Inflammatory macrophage (primary cell): Measurements from ENCODE around the gene NEU4.
A peak's percentile ranks its signal among the peaks of the same experiment; 100 is the strongest.

ENCODE experiments used
- DNase-seq, 2 donors: peaks; one replicate each; pipeline ENCODE4 v3.0.0-alpha.2; 2020 to 2022

NEU4 gene

DNA sequence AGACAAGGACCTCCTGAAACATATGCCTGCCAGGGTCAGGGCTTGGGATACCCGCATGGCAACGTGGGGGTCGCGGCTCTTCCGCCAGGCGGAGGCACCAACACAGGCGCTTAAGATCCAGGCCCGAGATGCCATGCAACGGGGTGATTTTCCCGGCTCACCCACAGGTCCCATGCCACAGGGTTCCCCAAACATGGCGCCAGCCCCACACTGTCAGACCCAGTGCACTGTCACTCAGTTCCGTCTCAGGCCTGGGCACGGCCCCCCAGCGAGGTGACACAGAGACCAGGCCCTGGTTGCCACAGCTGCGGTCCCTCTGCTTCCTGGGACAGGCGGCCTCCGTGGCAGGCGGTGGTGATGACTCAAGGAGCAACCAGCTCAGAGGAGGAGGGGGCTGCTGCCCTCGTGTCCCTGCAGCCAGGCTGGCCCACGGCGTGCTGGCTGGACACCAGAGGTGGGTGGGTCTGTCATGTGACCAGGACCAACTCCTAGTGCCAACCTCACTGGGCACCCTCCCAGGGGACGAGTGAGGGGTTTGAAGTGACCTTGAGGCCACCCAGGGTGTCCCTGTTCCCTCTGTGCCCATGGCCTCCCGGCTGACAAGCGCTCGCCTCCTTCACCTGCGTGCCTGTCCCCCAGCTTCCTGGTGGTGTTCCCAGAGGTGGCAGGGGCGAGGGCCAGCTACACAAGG lies 44.8 kb downstream of the NEU4 start:
- peak; percentile 29 to 55 for DNase-seq

GRCh38 chr2:241854342-241855244 lies 45.6 kb downstream of the NEU4 start:
- no peak for DNase-seq

GRCh38 chr2:241855245-241855887 lies 46.4 kb downstream of the NEU4 start:
- DNase-seq: no peak

DNA sequence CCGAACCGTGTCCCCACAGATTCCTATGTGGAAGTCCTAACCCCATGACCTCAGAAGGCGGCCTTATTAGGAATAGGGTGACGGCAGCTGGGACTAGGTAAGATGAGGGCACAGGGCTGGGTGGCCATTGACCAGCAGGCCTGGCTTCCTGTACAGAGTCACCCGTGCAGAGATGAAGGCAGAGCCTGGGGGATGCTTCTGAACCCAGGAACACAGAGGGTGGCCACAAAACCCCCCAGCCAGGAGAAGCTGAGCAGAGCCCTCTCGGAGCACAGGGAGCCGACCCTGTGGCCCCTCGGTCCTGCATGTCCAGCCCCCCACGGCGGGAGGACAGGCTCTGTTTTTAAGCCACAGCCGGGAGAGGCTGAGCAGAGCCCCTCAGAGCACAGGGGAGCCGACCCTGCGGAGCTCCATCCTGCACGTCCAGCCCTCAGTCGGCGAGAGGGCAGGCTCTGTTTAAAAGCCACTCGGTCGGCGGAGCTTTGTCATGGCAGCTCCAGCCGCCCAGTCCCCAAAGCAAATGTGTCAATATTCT lies 47.0 kb downstream of the NEU4 start:
- DNase-seq: no peak

DNA sequence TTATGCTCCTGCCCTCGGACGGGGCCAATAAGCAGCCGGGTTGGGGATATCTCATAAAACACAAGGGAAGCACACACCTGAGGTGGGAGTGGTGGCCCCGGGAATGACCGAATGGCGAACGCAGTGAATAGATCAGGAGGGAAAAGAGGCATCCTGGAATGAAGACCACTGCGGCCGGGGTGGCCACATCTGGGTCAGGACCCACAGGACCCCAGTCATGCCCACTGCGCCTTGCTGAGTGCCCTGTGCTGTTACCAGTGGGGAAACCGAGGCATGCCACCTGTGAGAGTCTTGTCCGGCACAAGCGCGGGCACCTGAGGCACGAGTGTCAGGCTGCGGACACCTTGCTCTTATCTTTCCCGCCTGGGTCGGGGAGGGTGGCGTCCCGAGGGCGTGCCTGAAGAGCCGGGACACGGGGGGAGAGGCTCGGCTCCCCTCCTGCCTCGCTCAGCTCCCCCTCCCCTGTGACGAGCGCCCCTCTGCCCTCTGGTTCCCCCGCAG lies 48.1 kb downstream of the NEU4 start:
- DNase-seq: no peak

GRCh38 chr2:241857572-241858121 lies 48.7 kb downstream of the NEU4 start:
- no peak for DNase-seq

- no peak for DNase-seq
Observed at GRCh38 chr2:241858206-241859016, 49.4 kb downstream of the NEU4 start, which contains the start of gene PDCD1. Gene PDCD1 (minus strand): TSS chr2:241858894. CDS start chr2:241858838, 56 bp downstream.

DNA sequence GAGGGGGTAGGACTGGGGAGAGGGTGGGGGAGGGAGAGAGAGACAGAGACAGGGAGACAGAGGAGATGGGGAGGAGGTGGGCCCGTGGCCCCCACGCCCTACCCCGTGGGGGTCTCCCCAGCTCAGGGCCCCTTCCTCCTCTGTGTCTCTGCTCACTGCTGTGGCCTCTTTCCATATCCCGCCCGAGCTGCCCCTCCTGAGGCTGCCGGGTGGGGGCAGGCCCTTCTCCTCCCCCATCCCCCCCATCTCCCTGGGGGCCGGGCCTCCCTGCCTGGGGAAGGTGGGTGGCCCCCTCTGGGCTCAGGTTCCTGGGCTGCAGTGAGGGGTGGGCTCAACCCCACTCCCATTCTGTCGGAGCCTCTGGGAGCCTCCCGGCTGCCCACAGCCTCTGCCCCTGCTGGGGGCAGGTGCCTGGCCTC lies 50.0 kb downstream of the NEU4 start:
- no peak for DNase-seq

- DNase-seq: peak; percentile 32 to 56
Observed at GRCh38 chr2:241859436-241860183, 50.6 kb downstream of the NEU4 start.

GRCh38 chr2:241860184-241861078 lies 51.4 kb downstream of the NEU4 start:
- DNase-seq: no peak

GRCh38 chr2:241861264-241861663 lies 52.3 kb downstream of the NEU4 start:
- no peak for DNase-seq

- DNase-seq: no peak
Observed at GRCh38 chr2:241862093-241862492, 53.1 kb downstream of the NEU4 start.

DNA sequence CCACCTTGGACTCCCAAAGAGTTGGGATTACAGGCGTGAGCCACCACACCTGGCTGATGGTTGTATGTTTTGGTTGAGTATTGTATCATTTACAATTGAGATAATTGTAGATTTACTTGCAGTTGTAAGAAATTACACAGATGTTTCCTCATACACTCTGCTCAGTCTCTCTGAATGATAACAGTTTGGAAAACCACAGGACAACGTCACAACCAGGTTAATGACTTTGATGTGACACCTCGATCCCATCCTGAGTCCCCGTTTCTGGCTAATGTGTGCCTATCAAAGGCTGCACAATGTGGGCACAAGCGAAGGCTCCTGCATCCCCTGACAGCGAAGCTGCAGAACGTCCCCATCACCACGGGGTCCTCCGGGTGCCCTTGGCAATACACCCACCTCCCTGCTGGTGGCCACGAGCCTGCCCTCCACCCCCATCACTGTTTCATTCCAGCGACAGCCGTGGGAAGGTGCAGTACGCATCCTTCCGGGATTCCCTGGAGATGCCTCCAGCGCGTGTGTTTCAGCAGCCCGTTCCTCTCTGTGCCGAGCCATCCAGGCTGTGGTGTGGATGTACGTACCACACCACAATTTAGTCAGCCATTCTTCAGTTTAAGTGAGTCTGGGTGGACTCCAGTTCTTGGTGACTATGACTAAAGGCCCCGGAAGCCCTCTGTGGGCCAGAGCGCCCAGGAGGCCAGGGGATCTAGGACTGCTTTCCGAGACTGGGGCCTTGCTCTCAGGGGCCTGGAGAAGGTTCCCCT lies 54.0 kb downstream of the NEU4 start:
- no peak for DNase-seq

GRCh38 chr2:241863536-241863954 lies 54.6 kb downstream of the NEU4 start:
- DNase-seq: no peak

DNA sequence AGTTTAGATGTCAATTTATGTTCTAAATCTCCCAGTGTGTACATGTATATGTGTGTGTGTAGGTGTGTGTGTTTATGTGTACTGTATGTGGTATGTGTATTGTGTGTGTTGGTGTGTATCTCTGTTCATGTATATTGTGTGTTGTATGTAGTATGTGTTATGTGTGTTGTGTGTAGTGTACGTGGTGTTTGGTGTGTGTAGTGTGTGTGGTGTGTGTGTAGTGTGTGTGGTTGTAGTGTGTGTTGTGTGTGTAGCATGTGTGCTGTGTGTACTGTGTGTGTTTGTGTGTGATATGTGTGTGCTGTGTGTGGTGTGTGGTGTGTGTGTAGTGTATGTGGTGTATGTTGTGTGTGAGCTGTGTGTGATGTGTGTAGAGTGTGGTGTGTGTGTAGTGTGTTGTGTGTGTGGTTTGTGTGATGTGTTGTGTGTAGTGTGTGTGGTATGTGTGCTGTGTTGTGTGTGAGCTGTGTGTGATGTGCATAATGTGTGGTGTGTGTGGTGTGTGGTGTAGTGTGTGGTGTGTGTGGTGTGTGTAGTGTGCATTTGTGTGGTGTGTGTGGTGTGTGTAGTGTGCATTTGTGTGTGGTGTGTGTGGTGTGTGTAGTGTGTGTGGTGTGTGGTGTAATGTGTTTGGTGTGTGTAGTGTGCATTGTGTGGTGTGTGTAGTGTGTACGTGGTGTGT lies 55.3 kb downstream of the NEU4 start:
- DNase-seq: no peak

- no peak for DNase-seq
Observed at GRCh38 chr2:241864850-241865213, 55.8 kb downstream of the NEU4 start.

DNA sequence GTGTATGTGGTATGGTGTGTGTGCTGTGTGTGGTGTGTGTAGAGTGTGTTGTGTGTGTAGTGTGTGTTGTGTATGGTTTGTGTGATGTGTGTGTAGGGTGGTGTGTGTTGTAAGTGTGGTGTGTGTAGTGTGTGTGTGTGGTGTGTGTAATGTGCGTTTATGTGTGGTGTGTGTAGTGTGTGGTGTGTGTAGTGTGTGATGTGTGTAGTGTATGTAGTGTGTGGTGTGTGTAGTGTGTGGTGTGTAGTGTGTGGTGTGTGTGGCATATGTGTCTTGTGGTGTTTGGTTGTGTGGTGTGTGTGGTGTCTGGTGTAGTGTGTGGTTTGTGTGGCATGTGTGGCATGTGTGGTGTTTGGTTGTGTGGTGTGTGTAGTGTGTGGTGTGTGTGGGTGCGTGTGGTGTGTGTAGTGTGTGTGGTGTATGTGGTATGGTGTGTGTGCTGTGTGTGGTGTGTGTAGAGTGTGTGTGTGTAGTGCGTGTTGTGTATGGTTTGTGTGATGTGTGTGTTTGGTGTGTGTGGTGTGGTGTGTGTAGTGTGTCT lies 56.5 kb downstream of the NEU4 start:
- DNase-seq: no peak
